CD4-positive, alpha-beta T cell treated with Interleukin-6 at 100 ng/mL for 8 hours (primary cell): ENCODE measurements around the gene EARS2.
A peak's percentile ranks its signal among the peaks of the same experiment; 100 is the strongest.
"Not testable (repeated sequence)": the region's sequence is repeated elsewhere in the genome, so short reads cannot be mapped to it uniquely, and the experiment has no call there.

Experiments
- DNase-seq: peaks from one replicate; pipeline ENCODE4 v3.0.0-alpha.2; 2020; ENCODE audit warnings: mixed read lengths, low spot score

The EARS2 gene

GRCh38 chr16:23505671-23506605 lies 51.2 kb downstream of the EARS2 start:
- DNase-seq = no peak

GRCh38 chr16:23505180-23505665 lies 51.9 kb downstream of the EARS2 start:
- DNase-seq = no peak

- DNase-seq = peak; percentile 51
Measured at GRCh38 chr16:23504453-23505179, 52.5 kb downstream of the EARS2 start.

- DNase-seq = no peak
Measured at GRCh38 chr16:23504076-23504452, 53.1 kb downstream of the EARS2 start.

- DNase-seq = no peak
Measured at GRCh38 chr16:23502466-23502865, 54.7 kb downstream of the EARS2 start.

GRCh38 chr16:23501291-23501690 lies 55.9 kb downstream of the EARS2 start:
- DNase-seq = no peak

GRCh38 chr16:23500862-23501225 lies 56.3 kb downstream of the EARS2 start:
- DNase-seq = no peak

GRCh38 chr16:23500212-23500861 lies 56.8 kb downstream of the EARS2 start:
- no peak for DNase-seq

GRCh38 chr16:23499801-23500200 lies 57.3 kb downstream of the EARS2 start:
- DNase-seq = no peak

GRCh38 chr16:23498863-23499262 lies 58.3 kb downstream of the EARS2 start:
- no peak for DNase-seq

GRCh38 chr16:23497543-23497868 lies 59.6 kb downstream of the EARS2 start:
- DNase-seq = no peak

GRCh38 chr16:23496821-23497542 lies 60.2 kb downstream of the EARS2 start:
- DNase-seq = no peak

- no peak for DNase-seq
Measured at GRCh38 chr16:23495671-23496070, 61.5 kb downstream of the EARS2 start.

- DNase-seq = no peak
Measured at GRCh38 chr16:23494188-23494587, 63.0 kb downstream of the EARS2 start.

GRCh38 chr16:23491490-23492391 lies 65.4 kb downstream of the EARS2 start:
- DNase-seq = no peak

GRCh38 chr16:23486480-23486879 lies 70.7 kb downstream of the EARS2 start:
- DNase-seq = no peak

GRCh38 chr16:23485841-23486240 lies 71.3 kb downstream of the EARS2 start:
- DNase-seq = no peak

- no peak for DNase-seq
Measured at GRCh38 chr16:23485257-23485614, 71.9 kb downstream of the EARS2 start.

- no peak for DNase-seq
Measured at GRCh38 chr16:23484510-23485256, 72.5 kb downstream of the EARS2 start.

- DNase-seq = not testable (repeated sequence)
Measured at GRCh38 chr16:23483492-23483891, 73.7 kb downstream of the EARS2 start.
